WERI-Rb-1 (cell line): Measurements from ENCODE around the gene STOX2.

Experiments
- DNase-seq: peaks from one replicate; pipeline ENCODE4 v3.0.0-alpha.2; 2020
- H3K27ac ChIP-seq: fragments of 250-450 bp; sonication (Bioruptor Pico); 2 replicates; pipeline ENCODE4 v1.5.1; 2020; ENCODE audit warnings: mild to moderate bottlenecking, moderate library complexity
- H3K27me3 ChIP-seq: fragments of 250-450 bp; sonication (Bioruptor Pico); 2 replicates; pipeline ENCODE4 v1.5.1; 2021; ENCODE audit warnings: mild to moderate bottlenecking, low read depth, moderate library complexity; ENCODE audit not compliant: insufficient read depth, severe bottlenecking
- H3K36me3 ChIP-seq: fragments of 250-450 bp; sonication (Bioruptor Pico); 2 replicates; pipeline ENCODE4 v1.5.1; 2020; ENCODE audit warnings: mild to moderate bottlenecking, moderate library complexity
- H3K4me3 ChIP-seq: 2 replicates; pipeline ENCODE4 v1.5.1; 2011; ENCODE audit warnings: low read depth, mild to moderate bottlenecking, control low read depth, low read length
- H3K9me3 ChIP-seq: fragments of 250-450 bp; sonication (Bioruptor Pico); 2 replicates; pipeline ENCODE4 v1.5.1; 2021; ENCODE audit warnings: mild to moderate bottlenecking, moderate library complexity; ENCODE audit not compliant: severe bottlenecking
- TF ChIP-seq, protein P1 (sequence below): IDR thresholded peaks from 2 replicates; pipeline ENCODE4 v1.5.1; 2011; ENCODE audit warnings: low read depth, mild to moderate bottlenecking, control low read depth, inconsistent platforms, low read length

STOX2 gene

DNA sequence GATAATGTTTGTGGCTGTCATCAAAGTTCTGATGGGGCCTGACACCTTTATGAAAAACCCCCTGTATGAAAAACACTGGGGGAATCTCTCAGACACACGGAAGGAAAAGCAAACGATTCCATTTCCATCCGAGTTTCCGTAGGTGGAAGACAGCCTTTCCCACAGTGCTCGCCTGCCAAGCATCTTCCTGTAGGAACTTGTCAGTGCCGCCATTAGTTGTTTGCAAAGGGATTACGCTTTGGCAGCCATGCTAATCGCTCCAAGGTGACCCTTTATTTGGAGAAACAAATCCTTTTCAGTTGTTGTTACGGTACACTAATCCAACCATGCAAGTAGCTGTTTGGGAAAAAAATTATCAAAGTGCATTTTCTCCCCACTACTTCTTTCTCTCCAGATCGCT, 44.4 kb upstream of the STOX2 start:
- Histone ChIP-seq H3K9me3 (peaks cover 3% of the 10 kb centered on the region), H3K36me3 (peaks cover 5% of the 10 kb centered on the region; the same call in 1 of the 2 replicates), H3K27ac (no peak overlapping the region), H3K4me3 (no peak overlapping the region), H3K27me3 (no peaks in the 10 kb centered on the region)
- TF ChIP-seq, protein P1, sequence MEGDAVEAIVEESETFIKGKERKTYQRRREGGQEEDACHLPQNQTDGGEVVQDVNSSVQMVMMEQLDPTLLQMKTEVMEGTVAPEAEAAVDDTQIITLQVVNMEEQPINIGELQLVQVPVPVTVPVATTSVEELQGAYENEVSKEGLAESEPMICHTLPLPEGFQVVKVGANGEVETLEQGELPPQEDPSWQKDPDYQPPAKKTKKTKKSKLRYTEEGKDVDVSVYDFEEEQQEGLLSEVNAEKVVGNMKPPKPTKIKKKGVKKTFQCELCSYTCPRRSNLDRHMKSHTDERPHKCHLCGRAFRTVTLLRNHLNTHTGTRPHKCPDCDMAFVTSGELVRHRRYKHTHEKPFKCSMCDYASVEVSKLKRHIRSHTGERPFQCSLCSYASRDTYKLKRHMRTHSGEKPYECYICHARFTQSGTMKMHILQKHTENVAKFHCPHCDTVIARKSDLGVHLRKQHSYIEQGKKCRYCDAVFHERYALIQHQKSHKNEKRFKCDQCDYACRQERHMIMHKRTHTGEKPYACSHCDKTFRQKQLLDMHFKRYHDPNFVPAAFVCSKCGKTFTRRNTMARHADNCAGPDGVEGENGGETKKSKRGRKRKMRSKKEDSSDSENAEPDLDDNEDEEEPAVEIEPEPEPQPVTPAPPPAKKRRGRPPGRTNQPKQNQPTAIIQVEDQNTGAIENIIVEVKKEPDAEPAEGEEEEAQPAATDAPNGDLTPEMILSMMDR, result no peak
- DNase-seq, result no peak

DNA sequence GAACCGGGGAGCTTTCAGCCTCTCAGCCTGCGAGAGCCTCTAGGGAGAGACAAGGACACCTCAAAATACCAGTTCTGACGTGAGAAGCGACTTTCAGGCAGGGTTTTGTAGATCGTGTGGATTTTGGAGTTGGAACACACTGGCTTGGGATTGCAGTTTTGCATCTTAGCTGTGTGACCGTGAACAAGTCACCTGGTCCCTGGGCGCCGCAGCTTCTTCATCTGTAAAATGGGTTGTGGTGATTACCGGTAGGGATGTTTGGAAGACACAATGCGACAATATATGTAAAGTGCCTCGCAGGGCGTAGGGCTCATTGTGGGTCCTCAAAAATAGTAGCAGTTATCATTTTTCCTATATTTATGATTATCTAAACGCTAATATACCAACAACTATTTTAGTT, 43.7 kb upstream of the STOX2 start:
- no peak overlapping the region for H3K27ac ChIP-seq
- no peaks in the 10 kb centered on the region for H3K27me3 ChIP-seq
- no peak for DNase-seq
- H3K4me3 ChIP-seq, result no peak overlapping the region
- H3K9me3 ChIP-seq, result peaks cover 3% of the 10 kb centered on the region
- TF ChIP-seq, protein P1, result no peak
- peaks cover 5% of the 10 kb centered on the region; the same call in 1 of the 2 replicates for H3K36me3 ChIP-seq

DNA sequence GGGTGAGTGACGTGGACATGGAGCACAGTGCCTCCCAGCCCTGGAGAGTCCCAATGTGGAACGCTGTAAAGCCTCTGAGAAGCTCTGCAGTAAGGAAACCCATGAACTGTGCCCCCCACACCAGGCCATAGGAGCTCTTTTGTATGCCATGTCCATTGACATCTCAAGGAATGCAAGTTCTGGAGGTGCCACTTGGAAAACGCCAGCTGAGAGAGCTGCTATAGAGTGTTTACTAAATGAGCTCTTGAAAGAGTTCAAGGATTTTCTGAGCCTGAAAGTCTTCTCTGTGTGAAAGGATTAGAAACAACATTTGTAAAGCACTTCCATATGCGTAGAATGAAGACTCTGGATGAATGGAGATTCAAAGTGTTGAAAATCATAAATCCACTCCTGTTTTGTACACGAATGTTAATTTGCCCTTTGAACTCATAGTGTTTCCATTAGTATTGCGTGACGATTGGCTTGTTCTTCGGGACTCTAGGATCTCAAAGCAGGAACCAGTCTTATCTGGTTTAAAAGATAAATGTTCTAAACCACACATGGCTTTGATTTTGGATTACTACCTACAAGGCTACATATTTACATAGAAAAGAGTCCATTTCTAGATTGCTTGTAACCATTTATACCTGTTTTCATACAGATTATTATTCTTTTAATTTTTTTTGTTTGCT, 41.8 kb upstream of the STOX2 start:
- Histone ChIP-seq H3K4me3 (no peak overlapping the region), H3K36me3 (peaks cover 5% of the 10 kb centered on the region; the same call in 1 of the 2 replicates), H3K27ac (no peak overlapping the region), H3K9me3 (no peaks in the 10 kb centered on the region), H3K27me3 (no peaks in the 10 kb centered on the region)
- DNase-seq, result no peak
- TF ChIP-seq, protein P1, result no peak

DNA sequence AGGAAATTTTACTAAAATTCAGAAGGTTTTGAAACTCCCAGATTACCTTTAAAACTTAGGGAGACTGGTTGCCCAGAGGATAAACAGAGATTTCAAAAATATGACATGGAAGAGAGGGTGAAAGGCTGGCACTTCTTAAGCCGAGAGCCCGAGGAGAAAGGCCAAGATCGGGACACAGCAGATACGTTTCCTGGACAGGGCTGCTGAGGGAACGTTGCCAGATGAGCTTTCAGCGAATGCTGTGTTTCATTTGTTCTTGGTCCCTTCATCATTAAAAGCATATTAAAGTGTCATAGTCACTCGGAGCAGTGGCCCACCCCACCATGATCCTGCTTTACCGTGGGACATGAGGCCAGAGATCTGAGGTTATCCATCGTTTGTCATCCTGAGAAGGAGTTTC, 37.9 kb upstream of the STOX2 start:
- Histone ChIP-seq H3K27me3 (no peaks in the 10 kb centered on the region), H3K36me3 (no peaks in the 10 kb centered on the region; the same call in 1 of the 2 replicates), H3K4me3 (no peak overlapping the region), H3K27ac (no peak overlapping the region), H3K9me3 (no peaks in the 10 kb centered on the region)
- no peak for DNase-seq
- TF ChIP-seq, protein P1, result no peak

DNA sequence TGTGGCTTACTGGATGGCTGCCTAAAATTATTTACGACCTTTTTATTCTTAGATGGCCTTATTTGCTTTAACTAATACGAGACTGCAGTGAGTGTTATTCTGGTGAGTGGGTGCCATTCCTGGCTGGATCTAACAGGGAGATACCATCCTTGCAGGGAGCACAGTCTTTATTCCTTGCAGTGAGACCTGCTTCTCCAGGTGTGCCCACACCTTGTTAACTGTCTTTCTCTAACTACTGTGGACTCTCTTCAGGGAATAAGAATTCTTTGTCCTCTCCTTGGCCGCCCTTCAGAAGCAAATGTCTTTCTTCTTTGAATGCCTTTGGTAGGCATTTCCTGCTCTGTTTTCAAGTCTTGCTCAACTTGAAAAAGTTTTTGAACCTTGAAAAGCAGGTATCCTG, 34.1 kb upstream of the STOX2 start:
- no peak overlapping the region for H3K4me3 ChIP-seq
- no peak overlapping the region for H3K27ac ChIP-seq
- H3K36me3 ChIP-seq, result no peaks in the 10 kb centered on the region
- DNase-seq, result no peak
- no peaks in the 10 kb centered on the region for H3K27me3 ChIP-seq
- H3K9me3 ChIP-seq, result no peaks in the 10 kb centered on the region
- TF ChIP-seq, protein P1, result no peak

DNA sequence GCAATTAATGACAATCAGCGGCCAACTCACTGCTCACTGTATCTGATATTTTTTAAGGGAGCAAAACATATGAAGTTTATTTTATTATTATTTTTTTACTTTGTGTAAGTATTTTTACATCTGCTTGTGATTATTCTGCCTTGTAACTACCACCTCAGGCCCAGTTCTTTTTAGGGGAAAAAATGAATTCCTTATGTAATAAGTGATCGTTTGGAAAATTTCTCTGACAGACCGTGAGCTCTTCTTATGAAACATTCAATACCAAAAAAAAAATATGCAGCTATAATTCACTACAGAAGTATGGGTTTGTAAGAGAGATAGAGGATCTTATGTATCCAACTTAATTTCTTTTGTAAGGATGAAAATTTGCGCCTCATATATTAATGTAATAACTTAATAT, 33.5 kb upstream of the STOX2 start:
- TF ChIP-seq, protein P1, result no peak
- no peak overlapping the region for H3K4me3 ChIP-seq

More for the DNA sequence above, 33.5 kb upstream of the STOX2 start:
- DNase-seq, result no peak
- H3K27me3 ChIP-seq, result no peaks in the 10 kb centered on the region
- no peak overlapping the region for H3K27ac ChIP-seq
- H3K9me3 ChIP-seq, result no peaks in the 10 kb centered on the region
- H3K36me3 ChIP-seq, result no peaks in the 10 kb centered on the region
